ENCODE data around the gene DMBT1.

Gene DMBT1

GRCh38 chr10:122560279-122560804 is at the start of gene DMBT1:
Gene DMBT1, plus strand, starts transcription at chr10:122560754. Its CDS starts 17 bp downstream, at chr10:122560771.
- no peak for DNase-seq (ENCODE audit: low read depth)

DNA sequence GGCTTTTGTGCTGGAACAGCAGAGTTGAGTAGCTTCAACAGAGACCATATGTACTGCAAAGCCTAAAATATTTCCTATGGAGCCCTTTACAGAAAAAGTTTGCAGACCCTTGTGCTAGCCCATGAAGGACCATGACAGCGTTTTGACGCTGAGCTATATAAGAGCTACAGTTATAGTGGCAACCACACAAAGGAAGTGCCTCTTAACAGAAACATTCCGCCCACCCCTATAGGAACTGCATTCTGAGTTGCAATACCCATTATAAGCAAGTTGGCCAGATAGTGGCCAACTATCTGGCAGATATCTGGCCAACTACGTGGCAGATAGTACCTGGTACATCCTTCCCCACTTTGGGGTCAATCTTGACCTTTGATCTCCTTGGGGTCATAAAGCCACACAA is 47.5 kb upstream of the DMBT1 start:
- no peak for DNase-seq (ENCODE audit: low read depth)

GRCh38 chr10:122514045-122514840 is 46.3 kb upstream of the DMBT1 start:
- no peak for DNase-seq (ENCODE audit: low read depth)

DNA sequence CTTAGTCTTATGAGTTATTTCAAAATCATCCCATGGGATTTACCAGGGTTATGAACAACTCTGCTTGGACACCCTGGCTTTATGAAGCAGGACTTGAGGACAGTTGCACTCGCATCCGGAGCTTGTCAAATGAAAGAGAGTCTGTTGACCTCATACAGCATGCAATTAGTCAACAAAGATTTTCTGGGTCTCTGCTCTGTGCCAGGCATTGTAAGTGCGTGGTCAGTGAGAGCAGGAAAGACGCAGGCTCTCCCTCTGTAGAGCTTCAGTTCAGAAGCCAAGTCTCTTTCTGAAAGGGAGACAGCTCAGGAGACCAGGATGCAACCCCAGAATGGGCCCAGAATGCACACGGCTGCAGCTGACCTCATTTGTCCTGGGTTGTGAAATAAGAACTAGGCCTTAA is 45.5 kb upstream of the DMBT1 start:
- no peak for DNase-seq (ENCODE audit: low read depth)

- DNase-seq (ENCODE audit: low read depth) = peak; percentile 39
These were observed 44.8 kb upstream of the DMBT1 start for GRCh38 chr10:122515588-122516231.

GRCh38 chr10:122516734-122517133 is 43.8 kb upstream of the DMBT1 start:
- no peak for DNase-seq (ENCODE audit: low read depth)

- no peak for DNase-seq (ENCODE audit: low read depth)
These were observed 41.4 kb upstream of the DMBT1 start for GRCh38 chr10:122519144-122519543.

- no peak for DNase-seq (ENCODE audit: low read depth)
These were observed 40.7 kb upstream of the DMBT1 start for GRCh38 chr10:122519873-122520272.

DNA sequence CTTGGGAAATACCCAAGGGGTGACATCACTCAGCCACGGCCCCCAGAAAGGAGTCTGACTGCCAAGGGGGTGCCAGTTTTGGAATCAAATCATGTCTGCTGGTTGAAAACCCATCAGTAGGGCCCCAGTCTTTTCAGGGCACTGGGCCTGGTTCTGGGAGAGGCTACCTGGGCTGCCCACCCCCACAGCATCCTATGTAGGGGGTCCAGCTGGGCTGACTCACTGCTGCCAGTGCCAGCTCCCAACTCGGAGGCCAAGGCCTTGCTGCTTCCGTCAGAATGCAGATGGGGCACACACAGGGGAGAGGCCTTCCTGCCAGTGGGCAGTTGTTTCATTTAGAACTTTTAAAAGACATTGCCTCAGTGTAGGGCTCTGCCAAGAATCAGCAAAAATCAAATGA is 39.5 kb upstream of the DMBT1 start:
- DNase-seq (ENCODE audit: low read depth) = no peak

DNA sequence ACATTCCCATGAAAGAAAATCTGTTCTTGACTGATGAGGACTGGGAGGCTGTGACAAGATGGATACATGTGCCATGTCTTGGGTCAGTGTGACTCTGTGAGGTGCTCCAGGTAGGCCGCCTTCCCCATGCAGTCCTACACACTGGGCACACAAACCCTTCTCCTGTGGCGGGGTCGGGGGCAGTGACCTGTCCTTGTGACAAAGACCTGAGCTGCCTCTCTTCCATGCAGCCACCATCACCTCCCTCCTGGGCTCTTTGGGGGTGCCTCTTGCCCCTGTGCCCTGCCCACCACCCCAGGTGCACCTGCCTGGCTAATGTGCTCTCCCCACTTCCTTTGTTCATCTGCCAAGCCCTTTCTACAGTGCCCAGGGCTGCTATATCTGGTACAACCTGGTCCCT is 35.7 kb upstream of the DMBT1 start:
- DNase-seq (ENCODE audit: low read depth) = no peak

- DNase-seq (ENCODE audit: low read depth) = no peak
These were observed 34.8 kb upstream of the DMBT1 start for GRCh38 chr10:122525788-122526187.

GRCh38 chr10:122526892-122527291 is 33.7 kb upstream of the DMBT1 start:
- DNase-seq (ENCODE audit: low read depth) = no peak

DNA sequence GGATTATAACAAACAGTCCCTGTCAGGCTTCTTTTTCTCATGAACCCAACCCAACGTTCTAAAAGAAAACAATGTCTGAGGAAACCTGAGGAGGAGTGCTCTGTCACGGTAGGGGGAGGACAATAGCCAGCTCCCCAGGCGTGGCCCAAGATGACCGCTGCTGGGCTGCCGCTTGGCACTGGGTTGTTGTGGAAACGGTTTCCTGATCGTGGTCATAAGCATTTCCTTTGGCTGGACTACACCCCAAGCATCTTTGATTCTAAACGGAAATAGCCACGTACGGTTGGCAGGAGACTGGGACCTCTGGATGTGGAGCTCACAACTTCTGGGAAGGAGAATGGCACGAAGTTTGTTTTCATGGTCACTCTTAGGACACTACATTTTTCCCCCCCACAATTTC is 30.4 kb upstream of the DMBT1 start:
- no peak for DNase-seq (ENCODE audit: low read depth)

- no peak for DNase-seq (ENCODE audit: low read depth)
These were observed 29.3 kb upstream of the DMBT1 start for GRCh38 chr10:122531261-122531660.

DNA sequence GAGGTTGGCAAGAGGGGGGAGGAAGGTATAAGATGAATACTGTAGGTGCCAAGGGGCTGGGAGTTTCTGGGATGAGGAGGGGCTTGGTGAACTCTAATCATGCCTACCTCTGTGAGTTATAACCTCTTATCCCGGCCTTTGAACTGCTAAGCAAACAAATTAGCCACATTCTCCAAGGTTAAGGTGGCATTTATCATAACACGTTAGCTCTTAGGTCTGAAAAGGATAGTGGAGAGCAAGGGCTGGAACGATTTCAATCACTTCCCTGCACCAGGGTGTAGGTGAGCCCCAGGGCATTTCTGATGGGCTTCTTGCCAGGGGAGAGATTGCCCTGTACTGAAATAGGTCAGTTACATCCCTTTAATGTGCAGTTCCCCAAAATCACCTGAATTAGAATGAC is 28.6 kb upstream of the DMBT1 start:
- no peak for DNase-seq (ENCODE audit: low read depth)

DNA sequence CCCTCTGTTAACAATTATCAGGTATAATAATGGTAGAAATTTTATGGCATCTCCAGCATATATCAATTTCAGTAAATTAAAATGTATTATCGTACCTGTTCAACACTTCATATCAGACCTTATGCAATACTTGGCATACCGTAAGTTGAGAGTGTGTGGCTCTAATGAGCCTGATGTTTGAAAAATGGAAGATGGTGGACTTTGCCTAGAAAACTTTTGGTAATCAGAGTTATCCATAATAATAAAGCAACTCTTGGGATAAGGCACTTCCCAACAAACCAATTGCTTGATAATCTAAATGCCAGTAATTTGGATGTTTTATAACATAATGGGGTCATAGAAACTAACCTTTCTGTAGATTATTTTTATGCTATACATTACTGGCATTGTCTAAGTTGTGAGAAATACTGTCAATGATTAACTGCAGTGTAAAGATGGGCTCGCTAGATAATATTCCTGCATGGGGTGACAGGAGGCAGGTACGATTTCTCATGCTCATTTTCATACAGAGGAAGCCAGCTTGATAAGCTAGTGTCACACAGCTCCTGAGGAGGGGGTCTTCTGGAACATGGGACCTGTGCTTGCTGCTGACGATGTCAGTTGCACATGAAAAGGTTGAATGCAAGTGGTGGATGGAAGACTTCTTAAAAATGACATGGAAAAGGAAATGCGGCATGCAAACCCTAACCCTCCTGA is 27.8 kb upstream of the DMBT1 start:
- DNase-seq (ENCODE audit: low read depth) = no peak

DNA sequence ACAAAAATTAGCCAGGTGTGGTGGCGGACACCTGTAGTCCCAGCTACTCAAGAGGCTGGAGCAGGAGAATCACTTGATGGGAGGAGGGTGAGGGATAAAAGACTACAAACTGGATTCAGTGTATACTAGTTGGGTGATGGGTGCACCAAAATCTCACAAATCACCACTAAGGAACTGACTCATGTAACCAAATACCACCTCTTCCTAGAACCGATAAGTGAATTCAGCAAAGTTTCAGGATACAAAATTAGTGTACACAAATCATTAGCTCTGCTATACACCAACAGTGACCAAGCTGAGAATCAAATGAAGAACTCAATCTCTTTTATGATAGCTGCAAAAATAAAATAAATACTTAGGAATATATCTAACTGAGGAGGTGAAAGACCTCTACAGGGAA is 23.0 kb upstream of the DMBT1 start:
- no peak for DNase-seq (ENCODE audit: low read depth)

GRCh38 chr10:122541541-122542002 is 19.0 kb upstream of the DMBT1 start:
- DNase-seq (ENCODE audit: low read depth) = no peak

DNA sequence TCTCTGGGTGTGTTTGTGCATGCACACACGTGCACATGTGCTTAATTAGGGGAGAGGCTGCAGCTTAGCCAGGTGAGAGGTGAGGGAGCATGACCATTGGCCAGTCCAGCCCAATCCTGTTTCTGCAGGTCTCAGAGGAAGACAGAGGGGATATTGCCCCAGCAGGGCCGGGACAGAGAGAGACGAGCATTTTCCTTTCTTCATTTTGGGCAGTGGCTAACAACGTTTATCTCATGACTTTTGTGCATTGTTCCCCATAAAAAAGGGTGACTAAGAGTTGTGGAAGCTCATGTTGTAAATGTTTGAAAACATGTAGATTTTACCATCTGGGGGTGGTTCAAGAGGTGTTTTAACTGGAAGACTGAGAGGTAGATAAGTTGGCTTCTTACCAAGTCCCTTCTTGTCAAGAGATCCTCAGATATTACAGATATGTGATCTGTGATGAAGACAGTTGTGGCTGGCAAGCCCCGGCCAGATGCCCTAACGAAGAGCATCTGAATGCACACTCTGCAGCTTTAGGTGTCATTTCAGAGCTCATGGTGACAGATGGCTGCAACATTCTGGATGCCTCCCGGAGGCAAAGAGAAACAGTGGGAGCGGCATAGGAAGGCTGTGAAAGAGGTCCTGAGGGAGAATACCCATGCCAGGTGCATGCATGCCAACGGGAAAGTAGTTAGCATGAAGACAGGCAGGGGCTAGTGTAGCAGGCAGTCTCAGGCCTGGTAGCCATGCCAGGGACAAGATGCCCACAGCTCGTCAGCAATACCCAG is 16.7 kb upstream of the DMBT1 start:
- no peak for DNase-seq (ENCODE audit: low read depth)

- DNase-seq (ENCODE audit: low read depth) = no peak
These were observed 16.1 kb upstream of the DMBT1 start for GRCh38 chr10:122544493-122544892.

GRCh38 chr10:122546242-122546641 is 14.3 kb upstream of the DMBT1 start:
- no peak for DNase-seq (ENCODE audit: low read depth)

All from stimulated activated CD8-positive, alpha-beta memory T cell treated with anti-CD3 and anti-CD28 coated beads, Interleukin-12 subunit alpha, Interleukin-12 subunit beta, amount 100 ng/mL, for 1 hour (primary cell).